Peyer's patch (tissue), 4 donors: Measurements from ENCODE around the gene ABCB9. TPM values are rescaled to one million over a fixed set of nuclear protein-coding genes. Genes with fewer than 3 reads are reported as not detected.
"Not testable (repeated sequence)": the region's sequence is repeated elsewhere in the genome, so short reads cannot be mapped to it uniquely, and the experiment has no call there.

ENCODE experiments used
- DNase-seq, 3 donors: peaks; one replicate each; pipeline ENCODE4 v3.0.0-alpha.2; 2017 to 2019
- H3K27ac ChIP-seq, 4 donors: fragments of 200-600 bp; sonication (generic); one replicate each; pipeline ENCODE4 v1.5.1; 2016 to 2019
- H3K27me3 ChIP-seq, 2 donors: fragments of 200-600 bp; sonication (generic); one replicate each; pipeline ENCODE4 v1.5.1; 2019
- H3K36me3 ChIP-seq, 3 donors: fragments of 200-600 bp; sonication (generic); one replicate each; pipeline ENCODE4 v1.5.1; 2016 to 2019
- H3K4me1 ChIP-seq, 4 donors: fragments of 200-600 bp; sonication (generic); one replicate each; pipeline ENCODE4 v1.5.1; 2016 to 2019
- H3K4me3 ChIP-seq, 4 donors: fragments of 200-600 bp; sonication (generic); 1 replicate in 3 of 4; 2 replicates in 1 of 4; pipeline ENCODE4 v1.5.1; 2016 to 2019; ENCODE audit warnings: mild to moderate bottlenecking in 1 of 4
- H3K9me3 ChIP-seq, 4 donors: fragments of 200-600 bp; sonication (generic); one replicate each; pipeline ENCODE4 v1.5.1; 2016 to 2019; ENCODE audit warnings: mild to moderate bottlenecking in 1 of 4
- CTCF ChIP-seq, 6 experiments: fragments of 450-650 bp in 4 of 6; fragments of 200-600 bp in 2 of 6; sonication (generic) in 1 of 6; IDR thresholded peaks; one replicate each; pipeline ENCODE4 v1.5.1; 2017 to 2019; ENCODE audit warnings: antibody characterized with exemption in 6 of 6, mild to moderate bottlenecking in 3 of 6, moderate library complexity in 1 of 6
- POLR2A ChIP-seq, 2 donors: fragments of 450-650 bp; IDR thresholded peaks; one replicate each; pipeline ENCODE4 v1.5.1; 2017; ENCODE audit warnings: antibody characterized with exemption in 2 of 2, mild to moderate bottlenecking in 2 of 2, moderate library complexity in 2 of 2
- total RNA-seq, 4 donors: library from RNA; depleted of rRNA; stranded (reverse); fragments of >200 nt; gene quantifications; one replicate each; pipeline ENCODE4 v1.1.0, GENCODE V29; 2016

Gene ABCB9
- total RNA-seq, result 10 to 100 TPM in 3 of 4 donors, 1 to 10 TPM in 1; 8.8 to 29.7 (median 17.4) TPM

GRCh38 chr12:122965851-122966742 is at the start of gene ABCB9:
TSS of gene ABCB9 (minus strand) at chr12:122966463. CDS start at chr12:122960235, 6,228 bp downstream.
- TF ChIP-seq POLR2A (IDR thresholded peaks at IDR 0.05), result peak; percentile 45 to 71
- peak in 1 of 6 experiments; percentile 7 for TF ChIP-seq CTCF (IDR thresholded peaks at IDR 0.05)
- H3K9me3 ChIP-seq, result no peaks in the 10 kb centered on the region
- peak; percentile 97 to 99 (median 98) for DNase-seq
- no peaks in the 10 kb centered on the region for H3K27me3 ChIP-seq
- H3K27ac ChIP-seq, result peak within 1 kb of the TSS; percentile 39 to 71 (median 49)
- H3K36me3 ChIP-seq, result no peaks in the 10 kb centered on the region
- peaks cover 6 to 46% (median 12%) of the 10 kb centered on the region in 4 donors for H3K4me1 ChIP-seq
- peak within 1 kb of the TSS; percentile 53 to 65 (median 61) for H3K4me3 ChIP-seq

GRCh38 chr12:123014473-123014872 is 48.2 kb upstream of the ABCB9 start:
- H3K4me3 ChIP-seq, H3K27me3 ChIP-seq, H3K9me3 ChIP-seq, H3K27ac ChIP-seq, DNase-seq, H3K4me1 ChIP-seq: not testable (repeated sequence)
- peaks cover 0 to 12% (median 0%) of the 10 kb centered on the region in 3 donors for H3K36me3 ChIP-seq

GRCh38 chr12:123013185-123014095 is 47.2 kb upstream of the ABCB9 start:
- H3K36me3 ChIP-seq, result peaks cover 0 to 16% (median 0%) of the 10 kb centered on the region in 3 donors
- TF ChIP-seq CTCF (IDR thresholded peaks at IDR 0.05) (no peak), POLR2A (IDR thresholded peaks at IDR 0.05) (no peak)
- DNase-seq, result no peak
- no peak overlapping the region for H3K4me3 ChIP-seq
- H3K27ac ChIP-seq, result no peak overlapping the region
- no peaks in the 10 kb centered on the region for H3K9me3 ChIP-seq
- H3K4me1 ChIP-seq, result no peaks in the 10 kb centered on the region
- H3K27me3 ChIP-seq, result no peaks in the 10 kb centered on the region

GRCh38 chr12:123011701-123012100 is 45.4 kb upstream of the ABCB9 start:
- no peak for TF ChIP-seq POLR2A (IDR thresholded peaks at IDR 0.05)
- TF ChIP-seq CTCF (IDR thresholded peaks at IDR 0.05), result no peak
- no peaks in the 10 kb centered on the region for H3K4me1 ChIP-seq
- no peaks in the 10 kb centered on the region for H3K9me3 ChIP-seq
- no peak for DNase-seq
- peaks cover 0 to 16% (median 0%) of the 10 kb centered on the region in 3 donors for H3K36me3 ChIP-seq
- H3K27me3 ChIP-seq, result no peaks in the 10 kb centered on the region
- no peak overlapping the region for H3K27ac ChIP-seq
- H3K4me3 ChIP-seq, result no peak overlapping the region

GRCh38 chr12:123010681-123011080 is 44.4 kb upstream of the ABCB9 start:
- no peaks in the 10 kb centered on the region for H3K4me1 ChIP-seq
- TF ChIP-seq POLR2A (IDR thresholded peaks at IDR 0.05), result no peak
- no peak for TF ChIP-seq CTCF (IDR thresholded peaks at IDR 0.05)
- H3K9me3 ChIP-seq, result no peaks in the 10 kb centered on the region
- no peak for DNase-seq
- no peaks in the 10 kb centered on the region for H3K27me3 ChIP-seq
- H3K27ac ChIP-seq, result no peak overlapping the region
- no peak overlapping the region for H3K4me3 ChIP-seq
- peaks cover 0 to 16% (median 0%) of the 10 kb centered on the region in 3 donors for H3K36me3 ChIP-seq
